Measurements from ENCODE around the gene RFPL4AL1. TPM values are rescaled to one million over a fixed set of nuclear protein-coding genes. Genes with fewer than 3 reads are reported as not detected.
"Not testable (repeated sequence)": the region's sequence is repeated elsewhere in the genome, so short reads cannot be mapped to it uniquely, and the experiment has no call there.

RFPL4AL1 gene
- total RNA-seq, 3 donors from 2014 or later (not counting 1 experiment from before 2014, with no cell fraction given), result not detected

- H3K27ac Mint-ChIP-seq, result no peak within 1 kb of the TSS
Measured at GRCh38 chr19:55738302-55738701, 30.6 kb upstream of the RFPL4AL1 start, which contains the start of gene NLRP9. Gene NLRP9, minus strand, starts transcription at chr19:55738402. Its CDS starts 28 bp downstream, at chr19:55738374.

GRCh38 chr19:55750715-55751114 is 18.2 kb upstream of the RFPL4AL1 start:
- Mint-ChIP-seq H3K27ac (no peak overlapping the region), H3K36me3 (no peaks in the 10 kb centered on the region), H3K27me3 (ENCODE audit: low read depth in 2 of 2) (peaks cover 0 to 7% of the 10 kb centered on the region in 2 donors), H3K4me3 (no peak overlapping the region), H3K4me1 (no peaks in the 10 kb centered on the region), H3K9me3 (no peaks in the 10 kb centered on the region)
- Histone ChIP-seq H3K27ac (ENCODE audit: low read length) (no peak overlapping the region), H3K36me3 (ENCODE audit: control insufficient read depth, insufficient read depth, low read length) (no peaks in the 10 kb centered on the region), H3K9me3 (ENCODE audit: control insufficient read depth, insufficient read depth, low read length) (no peaks in the 10 kb centered on the region), H3K4me3 (ENCODE audit: low read length) (no peak overlapping the region), H3K27me3 (ENCODE audit: control insufficient read depth, insufficient read depth, low read length) (no peaks in the 10 kb centered on the region), H3K4me1 (ENCODE audit: control insufficient read depth, insufficient read depth, low read length) (no peaks in the 10 kb centered on the region)
- TF ChIP-seq CTCF (IDR thresholded peaks at IDR 0.05), result no peak
- ATAC-seq, result no peak
- no peak for DNase-seq
- intact Hi-C loops (cut with micrococcal nuclease), result no loop called here
- 100% methylated on average over 1 of the region's 6 CpGs for WGBS (ENCODE audit: insufficient coverage)

More at GRCh38 chr19:55738302-55738701, 30.6 kb upstream of the RFPL4AL1 start, which contains the start of gene NLRP9:
- TF ChIP-seq CTCF (IDR thresholded peaks at IDR 0.05), result no peak
- no peak within 1 kb of the TSS for H3K4me3 ChIP-seq (ENCODE audit: low read length)
- 96% methylated on average over 2 of the region's 3 CpGs for WGBS (ENCODE audit: insufficient coverage)
- H3K27me3 ChIP-seq (ENCODE audit: control insufficient read depth, insufficient read depth, low read length), result no peaks in the 10 kb centered on the region
- Mint-ChIP-seq H3K9me3 (no peaks in the 10 kb centered on the region), H3K4me1 (no peaks in the 10 kb centered on the region), H3K36me3 (no peaks in the 10 kb centered on the region), H3K27me3 (ENCODE audit: low read depth in 2 of 2) (peaks cover 3 to 9% of the 10 kb centered on the region in 2 donors), H3K4me3 (no peak within 1 kb of the TSS)
- intact Hi-C loops (cut with micrococcal nuclease), result no loop called here
- no peaks in the 10 kb centered on the region for H3K4me1 ChIP-seq (ENCODE audit: control insufficient read depth, insufficient read depth, low read length)
- no peaks in the 10 kb centered on the region for H3K9me3 ChIP-seq (ENCODE audit: control insufficient read depth, insufficient read depth, low read length)
- DNase-seq, result no peak
- H3K36me3 ChIP-seq (ENCODE audit: control insufficient read depth, insufficient read depth, low read length), result no peaks in the 10 kb centered on the region
- ATAC-seq, result no peak
- no peak within 1 kb of the TSS for H3K27ac ChIP-seq (ENCODE audit: low read length)

- DNase-seq (no peak), ATAC-seq (no peak)
- Histone ChIP-seq H3K4me3 (ENCODE audit: low read length) (no peak overlapping the region), H3K36me3 (ENCODE audit: control insufficient read depth, insufficient read depth, low read length) (no peaks in the 10 kb centered on the region), H3K27ac (ENCODE audit: low read length) (no peak overlapping the region), H3K9me3 (ENCODE audit: control insufficient read depth, insufficient read depth, low read length) (peaks cover 4% of the 10 kb centered on the region), H3K27me3 (ENCODE audit: control insufficient read depth, insufficient read depth, low read length) (no peaks in the 10 kb centered on the region), H3K4me1 (ENCODE audit: control insufficient read depth, insufficient read depth, low read length) (no peaks in the 10 kb centered on the region)
- Mint-ChIP-seq H3K27ac (no peak overlapping the region), H3K9me3 (peaks cover 0 to 3% of the 10 kb centered on the region in 2 donors), H3K4me3 (no peak overlapping the region), H3K36me3 (no peaks in the 10 kb centered on the region), H3K27me3 (ENCODE audit: low read depth in 2 of 2) (peaks cover 5 to 12% of the 10 kb centered on the region in 2 donors), H3K4me1 (no peaks in the 10 kb centered on the region)
- no peak for TF ChIP-seq CTCF (IDR thresholded peaks at IDR 0.05)
- WGBS (ENCODE audit: insufficient coverage), result 54% methylated on average over 2 of the region's 3 CpGs
- intact Hi-C loops (cut with micrococcal nuclease), result no loop called here
Measured at GRCh38 chr19:55753401-55753800, 15.5 kb upstream of the RFPL4AL1 start.

GRCh38 chr19:55756808-55757207 is 12.1 kb upstream of the RFPL4AL1 start:
- H3K27me3 Mint-ChIP-seq (ENCODE audit: low read depth in 2 of 2), result peaks cover 5 to 12% of the 10 kb centered on the region in 2 donors
- H3K4me1 ChIP-seq (ENCODE audit: control insufficient read depth, insufficient read depth, low read length); H3K27ac ChIP-seq (ENCODE audit: low read length); H3K9me3 Mint-ChIP-seq; ATAC-seq; H3K4me3 Mint-ChIP-seq; H3K4me3 ChIP-seq (ENCODE audit: low read length); H3K9me3 ChIP-seq (ENCODE audit: control insufficient read depth, insufficient read depth, low read length); H3K36me3 ChIP-seq (ENCODE audit: control insufficient read depth, insufficient read depth, low read length); intact Hi-C loops (cut with micrococcal nuclease); H3K27me3 ChIP-seq (ENCODE audit: control insufficient read depth, insufficient read depth, low read length); DNase-seq; H3K36me3 Mint-ChIP-seq; H3K4me1 Mint-ChIP-seq; H3K27ac Mint-ChIP-seq: not testable (repeated sequence)
- WGBS (ENCODE audit: insufficient coverage), result 82% methylated on average over 4 of the region's 4 CpGs

GRCh38 chr19:55758797-55759196 is 10.1 kb upstream of the RFPL4AL1 start, which contains the start of gene RFPL4A:
Gene RFPL4A, plus strand, starts transcription at chr19:55759097. Its CDS starts 2,704 bp downstream, at chr19:55761801.
- H3K9me3 ChIP-seq (ENCODE audit: control insufficient read depth, insufficient read depth, low read length); H3K4me1 Mint-ChIP-seq; ATAC-seq; H3K27me3 ChIP-seq (ENCODE audit: control insufficient read depth, insufficient read depth, low read length); H3K4me1 ChIP-seq (ENCODE audit: control insufficient read depth, insufficient read depth, low read length); H3K27me3 Mint-ChIP-seq (ENCODE audit: low read depth in 2 of 2); H3K4me3 ChIP-seq (ENCODE audit: low read length); H3K27ac ChIP-seq (ENCODE audit: low read length); H3K36me3 ChIP-seq (ENCODE audit: control insufficient read depth, insufficient read depth, low read length); intact Hi-C loops (cut with micrococcal nuclease); H3K4me3 Mint-ChIP-seq; H3K36me3 Mint-ChIP-seq; DNase-seq; H3K9me3 Mint-ChIP-seq; H3K27ac Mint-ChIP-seq: not testable (repeated sequence)
- WGBS (ENCODE audit: insufficient coverage), result 100% methylated on average over 1 of the region's 3 CpGs

Measured in natural killer cell (primary cell).